Right lobe of liver (tissue), 4 donors: Measurements from ENCODE around the gene KRT24.

Experiments used
- POLR2A ChIP-seq: fragments of 450-650 bp; IDR thresholded peaks from one replicate; pipeline ENCODE4 v1.6.1; 2017; ENCODE audit warnings: antibody characterized with exemption, mild to moderate bottlenecking
- TF ChIP-seq, protein P1 (sequence below), 4 donors: fragments of 200-600 bp in 3 of 4; fragments of 450-650 bp in 1 of 4; IDR thresholded peaks; one replicate each; pipeline versions ENCODE4 v1.5.1 to v1.8.0; 2016 to 2022; ENCODE audit warnings: antibody characterized with exemption in 4 of 4, mild to moderate bottlenecking in 2 of 4
- donor health status: DM: no; HTN: no; CAD: no.
- donor health status: DM: no; HTN: no; CAD: no.
- donor health status: DM: no; HTN: yes; CAD: no.

- TF ChIP-seq, protein P1, sequence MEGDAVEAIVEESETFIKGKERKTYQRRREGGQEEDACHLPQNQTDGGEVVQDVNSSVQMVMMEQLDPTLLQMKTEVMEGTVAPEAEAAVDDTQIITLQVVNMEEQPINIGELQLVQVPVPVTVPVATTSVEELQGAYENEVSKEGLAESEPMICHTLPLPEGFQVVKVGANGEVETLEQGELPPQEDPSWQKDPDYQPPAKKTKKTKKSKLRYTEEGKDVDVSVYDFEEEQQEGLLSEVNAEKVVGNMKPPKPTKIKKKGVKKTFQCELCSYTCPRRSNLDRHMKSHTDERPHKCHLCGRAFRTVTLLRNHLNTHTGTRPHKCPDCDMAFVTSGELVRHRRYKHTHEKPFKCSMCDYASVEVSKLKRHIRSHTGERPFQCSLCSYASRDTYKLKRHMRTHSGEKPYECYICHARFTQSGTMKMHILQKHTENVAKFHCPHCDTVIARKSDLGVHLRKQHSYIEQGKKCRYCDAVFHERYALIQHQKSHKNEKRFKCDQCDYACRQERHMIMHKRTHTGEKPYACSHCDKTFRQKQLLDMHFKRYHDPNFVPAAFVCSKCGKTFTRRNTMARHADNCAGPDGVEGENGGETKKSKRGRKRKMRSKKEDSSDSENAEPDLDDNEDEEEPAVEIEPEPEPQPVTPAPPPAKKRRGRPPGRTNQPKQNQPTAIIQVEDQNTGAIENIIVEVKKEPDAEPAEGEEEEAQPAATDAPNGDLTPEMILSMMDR (IDR thresholded peaks at IDR 0.05), result no peak
- TF ChIP-seq POLR2A, result no peak
Measured at GRCh38 chr17:40703652-40704051, at the start of gene KRT24.
